KMS-11 (cell line): ENCODE measurements around the gene SINHCAF.

ENCODE experiments used
- H2AFZ ChIP-seq: fragments of 200-600 bp; sonication (generic); 2 replicates; pipeline ENCODE4 v1.6.1; 2016; ENCODE audit warnings: antibody characterized with exemption, mixed run types, low read depth
- H3K27ac ChIP-seq: fragments of 200-600 bp; sonication (generic); 2 replicates; pipeline ENCODE4 v1.6.1; 2016; ENCODE audit warnings: mild to moderate bottlenecking, mixed run types
- H3K27me3 ChIP-seq: fragments of 200-600 bp; sonication (generic); 2 replicates; pipeline ENCODE4 v1.6.1; 2017; ENCODE audit warnings: mild to moderate bottlenecking, low read depth, mixed run types, moderate library complexity; ENCODE audit not compliant: insufficient read depth
- H3K36me3 ChIP-seq: fragments of 200-600 bp; sonication (generic); 2 replicates; pipeline ENCODE4 v1.6.1; 2017; ENCODE audit warnings: mild to moderate bottlenecking, mixed run types; ENCODE audit not compliant: insufficient read depth
- H3K4me1 ChIP-seq: fragments of 200-600 bp; sonication (generic); 2 replicates; pipeline ENCODE4 v1.6.1; 2016; ENCODE audit warnings: mild to moderate bottlenecking, low read depth, mixed run types; ENCODE audit not compliant: poor library complexity, severe bottlenecking
- H3K4me2 ChIP-seq: fragments of 200-600 bp; sonication (generic); 2 replicates; pipeline ENCODE4 v1.7.0; 2016; ENCODE audit warnings: mild to moderate bottlenecking, mixed run types
- H3K4me3 ChIP-seq: fragments of 200-600 bp; sonication (generic); IDR thresholded peaks from 2 replicates; pipeline ENCODE4 v1.6.1; 2017; ENCODE audit warnings: low read depth, low read length, mixed read lengths; ENCODE audit not compliant: insufficient read depth
- H3K79me2 ChIP-seq: fragments of 200-600 bp; sonication (generic); 2 replicates; pipeline ENCODE4 v1.6.1; 2016; ENCODE audit warnings: low read depth, mixed run types; ENCODE audit not compliant: insufficient read depth
- H3K9ac ChIP-seq: fragments of 200-600 bp; sonication (generic); 2 replicates; pipeline ENCODE4 v1.6.1; 2016; ENCODE audit warnings: mild to moderate bottlenecking, mixed run types
- H4K20me1 ChIP-seq: fragments of 200-600 bp; sonication (generic); 2 replicates; pipeline ENCODE4 v1.6.1; 2016; ENCODE audit warnings: mild to moderate bottlenecking, mixed run types; ENCODE audit not compliant: insufficient read depth
- CTCF ChIP-seq: fragments of 200-600 bp; sonication (generic); conservative IDR thresholded peaks from 2 replicates; pipeline ENCODE4 v1.6.1; 2017; ENCODE audit warnings: low read depth, mild to moderate bottlenecking, antibody characterized with exemption, low read length, moderate library complexity, mixed read lengths

SINHCAF gene

GRCh38 chr12:31369712-31370521 lies 44.0 kb upstream of the SINHCAF start:
- peaks cover 10% of the 10 kb centered on the region for H3K4me1 ChIP-seq
- H3K79me2 ChIP-seq = no peaks in the 10 kb centered on the region
- no peak overlapping the region for H2AFZ ChIP-seq
- no peak overlapping the region for H3K4me2 ChIP-seq
- TF ChIP-seq CTCF = no peak
- no peaks in the 10 kb centered on the region for H3K27me3 ChIP-seq
- no peak overlapping the region for H3K9ac ChIP-seq
- no peak overlapping the region for H3K27ac ChIP-seq
- H4K20me1 ChIP-seq = no peaks in the 10 kb centered on the region
- H3K36me3 ChIP-seq = no peaks in the 10 kb centered on the region
- no peak overlapping the region for H3K4me3 ChIP-seq

GRCh38 chr12:31368666-31369361 lies 42.9 kb upstream of the SINHCAF start:
- TF ChIP-seq CTCF = no peak
- H3K79me2 ChIP-seq = no peaks in the 10 kb centered on the region
- H2AFZ ChIP-seq = no peak overlapping the region
- H4K20me1 ChIP-seq = no peaks in the 10 kb centered on the region
- no peaks in the 10 kb centered on the region for H3K36me3 ChIP-seq
- peaks cover 21% of the 10 kb centered on the region for H3K4me1 ChIP-seq
- H3K4me2 ChIP-seq = no peak overlapping the region
- H3K27ac ChIP-seq = no peak overlapping the region
- H3K27me3 ChIP-seq = no peaks in the 10 kb centered on the region
- H3K9ac ChIP-seq = no peak overlapping the region
- no peak overlapping the region for H3K4me3 ChIP-seq

- Histone ChIP-seq H3K9ac (no peak overlapping the region), H4K20me1 (no peaks in the 10 kb centered on the region), H3K27ac (no peak overlapping the region), H3K27me3 (no peaks in the 10 kb centered on the region), H3K79me2 (no peaks in the 10 kb centered on the region), H2AFZ (no peak overlapping the region), H3K36me3 (no peaks in the 10 kb centered on the region), H3K4me3 (no peak overlapping the region), H3K4me2 (no peak overlapping the region), H3K4me1 (peaks cover 35% of the 10 kb centered on the region)
- no peak for TF ChIP-seq CTCF
These were observed 40.2 kb upstream of the SINHCAF start for GRCh38 chr12:31366104-31366621.

- Histone ChIP-seq H3K4me2 (peak overlapping the region; percentile 74), H3K79me2 (no peaks in the 10 kb centered on the region), H3K4me1 (peaks cover 34% of the 10 kb centered on the region), H3K27me3 (no peaks in the 10 kb centered on the region), H3K9ac (peak overlapping the region; percentile 76; the same call in 1 of the 2 replicates), H3K27ac (peak overlapping the region; percentile 93), H3K36me3 (no peaks in the 10 kb centered on the region), H2AFZ (peak overlapping the region; percentile 84), H3K4me3 (no peak overlapping the region), H4K20me1 (no peaks in the 10 kb centered on the region)
- TF ChIP-seq CTCF = no peak
These were observed 37.9 kb upstream of the SINHCAF start for GRCh38 chr12:31363831-31364230.
